CMK (cell line): Measurements from ENCODE around the gene MPHOSPH8.
"Not testable (repeated sequence)": the region's sequence is repeated elsewhere in the genome, so short reads cannot be mapped to it uniquely, and the experiment has no call there.

Experiments used
- DNase-seq: peaks from one replicate; pipeline ENCODE4 v3.0.0-alpha.2; 2010; ENCODE audit warnings: low read depth

The MPHOSPH8 gene

DNA sequence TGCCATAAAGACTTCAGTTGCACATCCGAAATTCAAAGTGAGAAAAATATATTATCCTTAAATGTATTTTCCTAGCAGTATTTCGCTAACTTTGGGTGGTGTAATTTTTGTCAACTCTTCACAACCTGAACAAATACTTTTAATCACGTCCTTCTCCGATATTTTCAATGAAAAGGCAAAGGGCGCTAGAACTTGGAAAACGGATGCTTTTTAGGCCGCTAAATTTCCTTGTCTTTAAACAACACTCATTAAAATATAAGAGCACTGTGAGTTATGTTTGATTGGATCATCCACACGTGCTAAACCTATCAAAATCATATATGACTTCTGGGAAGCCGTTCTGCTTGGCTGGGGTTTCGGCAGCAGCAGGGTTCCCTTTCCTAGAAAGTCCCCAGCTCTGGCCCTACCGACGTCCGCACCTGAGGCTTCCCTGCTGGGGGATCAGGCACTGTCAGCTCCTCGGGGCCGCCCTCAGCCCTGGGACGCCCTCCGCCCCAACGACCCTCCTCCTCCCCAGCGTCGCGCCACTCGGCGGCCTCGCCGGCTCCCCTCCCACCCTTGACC, 462 bp upstream of the MPHOSPH8 start:
- no peak for DNase-seq

DNA sequence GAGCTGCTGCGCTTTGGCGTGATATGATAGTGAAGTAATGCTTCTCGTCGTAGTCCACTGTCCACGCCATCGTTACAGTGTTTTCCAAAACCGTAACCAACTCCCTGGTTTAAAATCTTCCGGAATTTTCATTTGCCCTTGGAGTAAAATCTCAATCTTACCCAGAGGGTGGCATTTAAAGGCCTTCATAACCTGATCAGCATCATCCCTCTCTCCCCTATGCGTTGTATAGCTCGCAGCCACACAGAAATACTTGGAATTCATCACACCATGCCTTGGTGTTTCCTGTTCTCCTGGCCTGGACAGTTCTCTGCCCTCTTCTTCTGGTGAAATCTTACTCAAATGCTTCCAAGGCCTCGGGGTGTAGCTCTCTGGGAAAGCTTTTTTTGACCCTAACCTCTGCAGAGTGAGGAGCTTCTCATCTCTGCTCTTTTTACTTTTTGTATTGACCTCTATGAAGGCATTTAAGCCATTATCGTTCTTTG, 839 bp downstream of the MPHOSPH8 start:
- DNase-seq, result no peak

DNA sequence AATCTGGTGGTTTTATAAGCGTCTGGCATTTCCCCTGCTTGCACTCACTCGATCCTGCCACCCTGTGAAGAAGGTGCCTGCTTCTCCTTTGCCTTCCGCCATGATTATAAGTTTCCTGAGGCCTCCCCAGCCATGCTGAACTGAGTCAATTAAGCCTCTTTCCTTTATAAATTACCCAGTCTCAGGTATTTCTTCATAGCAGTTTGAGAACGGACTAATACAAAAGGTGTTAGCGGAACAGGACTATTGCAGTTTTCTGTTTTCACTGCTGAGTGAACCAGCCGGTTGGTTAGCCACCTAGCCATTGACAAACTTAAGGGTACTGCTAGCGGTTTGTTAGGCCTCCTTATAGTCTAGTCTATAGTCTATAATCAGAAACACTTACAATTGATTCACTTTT, 2.5 kb downstream of the MPHOSPH8 start:
- not testable (repeated sequence) for DNase-seq

- DNase-seq, result no peak
Observed at GRCh38 chr13:19643652-19644051, 10.2 kb downstream of the MPHOSPH8 start.

DNA sequence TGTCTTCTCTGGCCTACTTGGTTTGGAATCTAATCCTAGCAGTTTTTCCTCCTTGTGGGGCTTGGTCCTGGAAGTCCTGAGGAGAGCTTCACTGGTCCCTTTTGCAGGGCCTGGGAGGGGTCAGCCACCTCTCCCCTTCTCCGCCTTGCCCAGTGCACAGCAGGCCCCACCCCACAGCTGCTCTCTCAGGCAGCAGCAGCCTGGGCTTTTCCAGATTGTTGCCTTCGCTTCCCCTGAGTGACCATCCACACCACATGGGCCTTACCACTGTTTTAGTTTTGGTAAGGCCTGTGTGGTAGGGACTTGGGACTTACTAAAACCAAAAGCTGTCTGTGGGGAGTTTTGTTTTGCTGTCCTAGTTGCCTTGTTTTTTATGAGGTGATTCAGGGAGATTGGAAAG, 11.5 kb downstream of the MPHOSPH8 start:
- no peak for DNase-seq

DNA sequence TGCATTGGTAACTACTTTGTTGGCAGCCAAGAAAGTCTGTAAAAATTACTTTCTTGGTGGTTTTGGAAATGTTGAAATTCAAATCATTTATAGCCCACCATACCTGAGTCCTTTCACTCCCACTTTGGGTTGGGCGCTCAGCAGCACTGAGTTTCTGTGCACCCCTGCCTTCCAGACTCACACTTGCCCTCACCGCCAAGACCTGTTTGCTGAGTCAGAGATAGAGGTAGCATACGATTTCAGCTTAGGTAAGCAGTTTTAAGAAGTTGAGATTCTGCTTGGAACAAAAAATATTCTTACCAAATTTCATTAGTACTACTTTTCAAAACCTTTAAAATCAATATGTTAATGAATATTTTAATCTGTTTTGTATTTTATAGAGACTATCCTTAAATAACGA, 12.6 kb downstream of the MPHOSPH8 start:
- no peak for DNase-seq

GRCh38 chr13:19650742-19651141, 17.3 kb downstream of the MPHOSPH8 start:
- no peak for DNase-seq

- DNase-seq, result no peak
Observed at GRCh38 chr13:19657872-19658591, 24.6 kb downstream of the MPHOSPH8 start.

- DNase-seq, result no peak
Observed at GRCh38 chr13:19658831-19659230, 25.4 kb downstream of the MPHOSPH8 start.

GRCh38 chr13:19661126-19661525, 27.7 kb downstream of the MPHOSPH8 start:
- DNase-seq, result no peak

DNA sequence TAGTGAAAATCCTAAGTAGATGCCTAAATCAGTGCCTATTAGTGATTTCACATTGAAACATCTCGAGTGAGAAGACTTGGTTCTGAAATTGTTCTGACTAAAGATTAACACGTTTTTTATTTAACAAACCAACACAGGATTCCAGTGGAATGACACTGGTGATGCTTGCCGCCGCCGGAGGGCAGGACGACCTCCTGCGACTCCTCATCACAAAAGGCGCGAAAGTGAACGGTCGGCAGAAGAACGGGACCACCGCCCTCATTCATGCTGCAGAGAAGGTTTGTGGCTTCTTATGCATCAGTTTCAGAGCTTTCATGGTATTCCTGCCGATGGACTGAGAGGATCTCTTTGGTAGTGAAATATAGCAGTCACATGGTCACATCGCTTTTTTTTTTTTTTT, 28.1 kb downstream of the MPHOSPH8 start:
- no peak for DNase-seq

DNA sequence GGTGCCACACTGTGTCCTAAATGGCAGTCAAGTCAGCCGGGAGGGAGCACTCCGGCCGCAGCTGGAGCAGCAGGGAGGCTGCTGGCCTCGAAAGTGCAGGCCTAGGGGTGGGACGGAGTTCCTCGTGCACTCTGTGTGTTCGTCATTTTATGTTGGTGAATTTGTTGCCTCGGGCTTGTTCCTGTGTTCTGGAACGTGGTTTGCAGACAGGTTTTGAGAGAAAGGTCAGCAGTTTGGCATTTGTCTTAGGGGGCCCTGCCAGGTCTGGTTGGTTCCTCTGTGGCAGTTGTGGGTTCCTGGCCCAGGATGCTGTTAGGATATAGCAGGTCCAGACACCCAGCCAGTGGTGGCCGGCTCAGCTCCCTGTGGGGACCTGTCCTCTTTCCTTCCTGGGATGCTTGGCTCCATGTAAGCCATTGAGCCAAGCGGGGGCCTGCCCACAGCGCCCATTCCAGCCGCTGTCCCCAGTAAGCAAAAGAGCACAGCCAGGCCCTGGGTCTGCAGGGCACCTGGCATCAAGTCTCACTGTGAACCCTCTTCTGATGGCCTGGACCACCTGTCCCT, 30.0 kb downstream of the MPHOSPH8 start:
- no peak for DNase-seq

DNA sequence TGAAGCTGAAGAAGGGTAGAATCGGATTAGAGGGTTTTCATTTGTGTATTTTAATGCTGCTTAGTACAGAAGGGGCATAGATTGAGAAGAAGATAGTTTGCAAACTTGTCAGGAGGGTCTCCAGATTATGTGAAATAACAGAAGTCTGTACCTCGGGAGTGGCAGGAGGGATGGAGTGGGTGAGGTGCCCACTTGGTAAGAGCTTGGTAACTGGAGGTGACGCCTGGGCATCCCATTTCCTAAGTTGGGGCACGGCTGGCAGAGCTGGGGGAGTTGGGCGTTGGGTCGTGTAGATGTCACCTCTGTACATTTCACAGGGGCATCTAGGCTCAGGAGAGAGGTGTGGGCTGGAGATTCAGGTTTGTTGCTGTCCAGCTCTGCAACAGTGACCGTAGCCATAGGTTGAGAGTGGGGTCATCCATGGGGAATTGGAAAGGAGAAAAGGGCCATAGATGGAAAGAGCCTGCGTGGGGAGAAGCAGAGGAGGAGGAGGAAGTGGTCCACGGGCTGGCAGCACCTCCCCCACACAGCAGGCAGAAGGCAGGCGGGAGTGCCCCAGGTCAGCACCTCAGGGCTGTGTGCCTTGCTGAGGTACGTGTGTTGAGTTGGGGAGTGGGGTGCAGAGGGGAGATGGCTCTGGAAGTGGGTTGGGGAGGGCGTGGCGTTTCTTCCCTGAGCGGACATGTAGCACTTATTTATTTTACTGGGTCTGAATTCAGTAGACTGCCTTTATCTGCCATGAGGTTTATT, 31.2 kb downstream of the MPHOSPH8 start:
- DNase-seq, result no peak

- no peak for DNase-seq
Observed at GRCh38 chr13:19665427-19665859, 32.0 kb downstream of the MPHOSPH8 start.

DNA sequence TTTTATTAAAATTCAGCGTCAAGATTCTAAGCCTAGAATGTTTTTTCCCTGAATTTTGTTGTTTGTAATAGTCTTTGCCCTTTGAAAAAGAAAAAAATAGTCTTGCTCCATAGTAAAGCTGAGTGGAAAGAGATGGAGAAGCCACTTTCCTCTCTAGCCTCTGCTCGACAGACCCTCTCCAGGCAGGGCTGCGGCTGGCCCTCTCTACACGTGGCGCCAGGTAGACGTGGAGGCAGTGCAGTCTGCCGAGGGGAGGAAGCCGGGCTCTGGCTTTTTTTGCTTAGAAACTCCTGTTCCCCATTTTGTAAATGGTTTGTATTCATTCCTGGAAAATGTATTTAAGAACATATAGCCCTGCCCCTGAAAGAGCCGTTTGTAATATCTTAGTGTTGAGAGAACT, 35.3 kb downstream of the MPHOSPH8 start:
- DNase-seq, result no peak

DNA sequence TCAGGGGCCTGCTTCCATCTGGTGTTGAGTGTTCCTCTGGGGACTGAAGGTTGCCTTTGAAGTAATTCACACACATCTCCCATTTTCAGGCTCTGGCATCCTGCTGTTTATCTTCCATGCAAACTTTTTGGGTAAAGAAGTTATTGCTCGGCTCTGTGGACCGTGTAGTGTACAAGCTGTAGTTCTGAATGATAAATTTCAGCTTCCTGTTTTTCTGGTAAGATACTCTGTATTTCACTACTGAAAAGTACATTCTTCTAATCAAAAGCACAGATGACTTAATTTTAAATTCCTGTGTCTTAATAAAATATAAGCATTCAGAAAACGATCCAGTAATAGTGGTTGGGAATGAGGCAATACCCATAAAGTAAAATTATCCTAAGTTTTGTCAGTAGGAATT, 36.7 kb downstream of the MPHOSPH8 start:
- no peak for DNase-seq

DNA sequence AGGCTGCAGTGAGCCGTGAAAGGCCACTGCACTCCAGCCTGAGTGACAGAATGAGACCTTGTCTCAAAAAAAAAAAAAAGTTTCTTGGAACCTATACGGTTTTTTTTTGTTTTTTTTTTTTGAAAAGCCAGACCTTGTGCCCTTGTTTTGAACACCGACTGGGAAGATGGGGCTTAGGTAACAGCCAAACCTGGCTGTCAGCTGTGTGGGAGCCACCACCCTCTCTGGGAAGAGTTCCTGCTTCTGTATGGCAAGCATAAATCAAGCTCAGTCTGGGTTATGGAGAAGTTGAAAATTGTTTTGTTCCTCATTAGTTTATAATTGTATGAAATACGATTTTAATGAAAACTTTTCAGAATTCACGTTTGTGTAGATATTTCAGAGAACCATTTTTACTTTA, 39.5 kb downstream of the MPHOSPH8 start:
- DNase-seq, result no peak

- DNase-seq, result no peak
Observed at GRCh38 chr13:19673473-19674430, 40.3 kb downstream of the MPHOSPH8 start.

- DNase-seq, result no peak
Observed at GRCh38 chr13:19674898-19675297, 41.4 kb downstream of the MPHOSPH8 start.

- no peak for DNase-seq
Observed at GRCh38 chr13:19676168-19676567, 42.7 kb downstream of the MPHOSPH8 start.

- no peak for DNase-seq
Observed at GRCh38 chr13:19680751-19681150, 47.3 kb downstream of the MPHOSPH8 start.

GRCh38 chr13:19681517-19681916, 48.1 kb downstream of the MPHOSPH8 start:
- DNase-seq, result no peak
